IPS DF 6.9 (cell line): ENCODE data around the gene JMJD6.
"Not testable (repeated sequence)": the region's sequence is repeated elsewhere in the genome, so short reads cannot be mapped to it uniquely, and the experiment has no call there.

Source experiments
- DNase-seq: peaks from one replicate; pipeline ENCODE4 v3.0.0-alpha.2; 2013; ENCODE audit warnings: low read depth, low spot score
- H3K27ac ChIP-seq: one replicate; pipeline ENCODE4 v1.5.1; 2013; ENCODE audit warnings: low read length, control low read depth
- H3K27me3 ChIP-seq: 2 replicates; pipeline ENCODE4 v1.6.1; 2013; ENCODE audit warnings: mild to moderate bottlenecking, low read length; ENCODE audit not compliant: control insufficient read depth, insufficient read depth
- H3K36me3 ChIP-seq: 2 replicates; pipeline ENCODE4 v1.6.1; 2013; ENCODE audit warnings: low read length; ENCODE audit not compliant: control insufficient read depth, insufficient read depth
- H3K4me1 ChIP-seq: 2 replicates; pipeline ENCODE4 v1.6.1; 2013; ENCODE audit warnings: low read length; ENCODE audit not compliant: control insufficient read depth, insufficient read depth
- H3K4me3 ChIP-seq: 2 replicates; pipeline ENCODE4 v1.5.1; 2013; ENCODE audit warnings: mild to moderate bottlenecking, low read length
- H3K9me3 ChIP-seq: 2 replicates; pipeline ENCODE4 v1.6.1; 2013; ENCODE audit warnings: low read length, inconsistent platforms; ENCODE audit not compliant: control insufficient read depth, insufficient read depth
- WGBS: extraction: QIAGEN DNeasy Blood & Tissue Kit; methylation state at CpG from one replicate; pipeline ENCODE4 v1.1.7; 2013; ENCODE audit warnings: mixed read lengths, missing lambda C conversion rate; ENCODE audit not compliant: insufficient read length, insufficient coverage; 5-methylcytosine and 5-hydroxymethylcytosine counted together

JMJD6 gene

GRCh38 chr17:76716146-76716838, 10.1 kb downstream of the JMJD6 start:
- no peak for DNase-seq
- H3K27ac ChIP-seq, result no peak overlapping the region
- WGBS, result no CpG with 5 or more reads among the region's 13 CpGs
- H3K4me3 ChIP-seq, result no peak overlapping the region
- peaks cover 32% of the 10 kb centered on the region; the same call in 1 of the 2 replicates for H3K36me3 ChIP-seq
- peaks cover 2% of the 10 kb centered on the region for H3K4me1 ChIP-seq
- no peaks in the 10 kb centered on the region for H3K9me3 ChIP-seq
- no peaks in the 10 kb centered on the region for H3K27me3 ChIP-seq

DNA sequence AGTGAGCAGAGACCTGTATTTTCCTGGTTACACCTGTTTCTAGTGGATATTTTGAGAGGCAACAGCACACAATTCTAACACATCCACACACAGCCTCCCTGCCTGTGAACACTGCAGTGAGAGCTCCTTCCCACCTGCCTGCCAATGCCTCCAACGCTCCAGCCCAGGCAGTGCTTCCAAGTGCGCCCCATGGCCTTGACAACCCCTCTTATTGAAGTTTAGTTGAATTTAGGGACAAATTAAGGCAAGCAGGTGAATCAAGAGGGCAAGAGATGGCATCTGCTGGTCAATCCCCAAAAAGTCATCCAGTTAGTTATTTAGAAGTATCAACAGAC, 10.9 kb downstream of the JMJD6 start:
- no peak overlapping the region for H3K4me3 ChIP-seq
- no peaks in the 10 kb centered on the region for H3K9me3 ChIP-seq
- no CpG with 5 or more reads among the region's 2 CpGs for WGBS
- peaks cover 3% of the 10 kb centered on the region for H3K4me1 ChIP-seq
- no peak for DNase-seq
- no peak overlapping the region for H3K27ac ChIP-seq
- no peaks in the 10 kb centered on the region for H3K27me3 ChIP-seq
- H3K36me3 ChIP-seq, result peaks cover 27% of the 10 kb centered on the region; the same call in 1 of the 2 replicates

DNA sequence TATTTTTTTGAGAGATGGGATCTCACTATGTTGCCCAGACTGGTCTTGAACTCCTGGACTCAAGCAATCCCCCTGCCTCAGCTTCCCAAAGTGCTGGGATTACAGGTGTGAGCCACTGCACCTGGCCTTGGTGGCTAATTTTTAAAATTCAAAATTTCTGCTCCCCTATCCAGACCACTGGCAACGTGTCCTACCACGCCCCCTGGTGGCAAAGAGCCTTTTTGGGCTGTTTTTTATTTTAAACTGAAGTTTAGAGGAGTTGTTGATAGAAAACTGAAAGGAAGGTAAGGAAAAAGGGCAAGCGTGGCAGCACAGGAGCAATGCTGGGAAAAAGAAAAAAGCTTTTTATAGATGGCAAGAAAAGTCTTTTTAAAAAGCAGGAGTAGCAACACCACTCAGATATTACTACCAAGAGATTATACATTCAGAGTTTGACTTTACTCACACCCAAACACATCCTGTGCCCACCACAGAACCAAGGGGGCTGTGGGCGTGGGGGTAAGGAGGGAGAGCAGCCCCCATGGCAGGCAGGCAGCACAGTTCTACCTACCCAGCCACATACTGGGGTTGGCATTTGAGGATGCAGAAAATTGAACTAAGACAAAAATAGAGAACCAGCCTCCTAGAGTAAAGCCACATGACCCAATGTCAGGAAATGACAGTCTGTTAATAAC, 11.4 kb downstream of the JMJD6 start:
- no peak for DNase-seq
- Histone ChIP-seq H3K4me3 (no peak overlapping the region), H3K27me3 (no peaks in the 10 kb centered on the region; the same call in 1 of the 2 replicates), H3K4me1 (peaks cover 3% of the 10 kb centered on the region), H3K27ac (no peak overlapping the region), H3K9me3 (no peaks in the 10 kb centered on the region), H3K36me3 (peaks cover 22% of the 10 kb centered on the region; the same call in 1 of the 2 replicates)
- WGBS, result no CpG with 5 or more reads among the region's 4 CpGs

- H3K27ac ChIP-seq, result no peak overlapping the region
- H3K4me3 ChIP-seq, result no peak overlapping the region
- peaks cover 6% of the 10 kb centered on the region; the same call in 1 of the 2 replicates for H3K27me3 ChIP-seq
- no CpG with 5 or more reads among the region's 5 CpGs for WGBS
- H3K36me3 ChIP-seq, result peaks cover 18% of the 10 kb centered on the region; the same call in 1 of the 2 replicates
- no peaks in the 10 kb centered on the region for H3K9me3 ChIP-seq
- H3K4me1 ChIP-seq, result peaks cover 6% of the 10 kb centered on the region
- no peak for DNase-seq
These were observed 12.1 kb downstream of the JMJD6 start for GRCh38 chr17:76714336-76714735.

DNA sequence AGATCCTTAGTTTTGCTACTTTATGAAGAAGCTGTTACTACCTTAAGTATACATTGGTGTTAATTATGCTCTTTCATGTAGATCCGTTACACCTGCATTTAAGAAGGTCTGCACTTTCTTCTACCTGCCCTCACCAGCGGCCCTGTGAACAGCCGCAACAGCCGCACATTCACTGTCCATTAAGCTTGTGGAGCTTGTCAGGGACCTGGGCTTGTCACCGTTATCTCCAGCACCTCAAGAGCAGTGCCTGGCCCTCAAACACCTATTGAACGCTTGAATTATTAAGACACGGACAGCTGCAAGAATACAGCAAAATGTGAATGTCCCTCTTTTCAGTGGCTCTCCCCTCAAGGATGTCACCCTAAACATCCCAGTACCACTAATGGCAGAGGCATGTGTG, 12.6 kb downstream of the JMJD6 start:
- H3K4me1 ChIP-seq, result peaks cover 9% of the 10 kb centered on the region
- H3K9me3 ChIP-seq, result no peaks in the 10 kb centered on the region
- H3K27me3 ChIP-seq, result peaks cover 6% of the 10 kb centered on the region; the same call in 1 of the 2 replicates
- H3K4me3 ChIP-seq, result no peak overlapping the region
- WGBS, result no CpG with 5 or more reads among the region's 7 CpGs
- no peak overlapping the region for H3K27ac ChIP-seq
- H3K36me3 ChIP-seq, result peaks cover 15% of the 10 kb centered on the region; the same call in 1 of the 2 replicates
- no peak for DNase-seq

- DNase-seq, H3K36me3 ChIP-seq, H3K9me3 ChIP-seq, H3K27me3 ChIP-seq, H3K4me3 ChIP-seq, H3K27ac ChIP-seq: not testable (repeated sequence)
- peaks cover 10% of the 10 kb centered on the region for H3K4me1 ChIP-seq
- WGBS, result no CpG with 5 or more reads among the region's 7 CpGs
These were observed 14.1 kb downstream of the JMJD6 start for GRCh38 chr17:76712321-76712720.

- WGBS, result no CpG with 5 or more reads among the region's 56 CpGs
- DNase-seq, result no peak
- Histone ChIP-seq H3K36me3 (0 out of 2 replicates have a peak, but pooled peaks cover 5% of the 10 kb centered on the region), H3K4me3 (peak within 1 kb of the TSS; percentile 67), H3K27ac (no peak within 1 kb of the TSS), H3K9me3 (no peaks in the 10 kb centered on the region), H3K27me3 (peaks cover 6% of the 10 kb centered on the region; the same call in 1 of the 2 replicates), H3K4me1 (peaks cover 10% of the 10 kb centered on the region)
These were observed 15.4 kb downstream of the JMJD6 start, which contains the start of gene MXRA7 for GRCh38 chr17:76710863-76711611. MXRA7 (minus strand) TSS chr17:76710965; CDS start chr17:76710946, 19 bp downstream.

- peak overlapping the region; percentile 67 for H3K4me3 ChIP-seq
- H3K36me3 ChIP-seq, H3K9me3 ChIP-seq, DNase-seq, H3K27ac ChIP-seq, H3K27me3 ChIP-seq: not testable (repeated sequence)
- peaks cover 10% of the 10 kb centered on the region for H3K4me1 ChIP-seq
- WGBS, result no CpG with 5 or more reads among the region's 79 CpGs
These were observed 16.2 kb downstream of the JMJD6 start for GRCh38 chr17:76709951-76710862.

GRCh38 chr17:76709077-76709950, 17.1 kb downstream of the JMJD6 start:
- H3K27ac ChIP-seq, result no peak overlapping the region
- H3K36me3 ChIP-seq, result no peaks in the 10 kb centered on the region
- DNase-seq, result no peak
- no CpG with 5 or more reads among the region's 29 CpGs for WGBS
- peaks cover 10% of the 10 kb centered on the region for H3K4me1 ChIP-seq
- no peak overlapping the region for H3K4me3 ChIP-seq
- no peaks in the 10 kb centered on the region for H3K9me3 ChIP-seq
- peaks cover 6% of the 10 kb centered on the region; the same call in 1 of the 2 replicates for H3K27me3 ChIP-seq
